Measurements from ENCODE around the gene FGFBP2. TPM values are rescaled to one million over a fixed set of nuclear protein-coding genes. Genes with fewer than 3 reads are reported as not detected.
"Not testable (repeated sequence)": the region's sequence is repeated elsewhere in the genome, so short reads cannot be mapped to it uniquely, and the experiment has no call there.

Gene FGFBP2
- total and polyA plus RNA-seq, 10 donors, result 0.47 to 16.8 (median 4.2) TPM

DNA sequence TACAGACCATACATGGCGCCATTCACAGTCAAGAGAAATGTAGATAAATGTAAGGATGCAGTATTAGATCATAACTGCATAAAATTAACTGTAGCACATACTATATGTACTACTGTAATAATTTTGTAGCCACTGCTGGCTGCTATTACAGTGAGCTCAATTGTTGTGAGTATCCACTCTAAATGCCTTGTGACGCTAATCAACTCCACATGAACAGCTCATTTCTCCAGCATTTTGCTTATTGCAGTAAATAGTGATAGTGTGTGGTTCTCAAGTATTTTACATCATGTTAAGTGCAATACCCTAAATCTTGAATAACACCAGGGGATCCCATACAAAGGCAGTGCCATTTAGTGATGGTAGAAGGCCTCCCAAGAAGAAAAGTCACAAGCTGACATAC, 45.7 kb downstream of the FGFBP2 start:
- intact Hi-C loops (cut with DNase I; ENCODE audit: low total_unique reads), result no loop called here
- 71 to 99% (median 93%) methylated on average over 2 of the region's 2 CpGs for WGBS, 5 donors
- no peak for DNase-seq
- Histone ChIP-seq H3K4me1 (no peaks in the 10 kb centered on the region), H3K27me3 (replicated peaks in 1 of 7) (peaks cover 0 to 23% (median 0%) of the 10 kb centered on the region in 7 donors), H3K36me3 (no peaks in the 10 kb centered on the region), H3K4me3 (no peak overlapping the region), H3K27ac (no peak overlapping the region), H3K9me3 (peaks cover 0 to 5% (median 0%) of the 10 kb centered on the region in 8 donors)
- no peak for TF ChIP-seq POLR2A (IDR thresholded peaks at IDR 0.05)

DNA sequence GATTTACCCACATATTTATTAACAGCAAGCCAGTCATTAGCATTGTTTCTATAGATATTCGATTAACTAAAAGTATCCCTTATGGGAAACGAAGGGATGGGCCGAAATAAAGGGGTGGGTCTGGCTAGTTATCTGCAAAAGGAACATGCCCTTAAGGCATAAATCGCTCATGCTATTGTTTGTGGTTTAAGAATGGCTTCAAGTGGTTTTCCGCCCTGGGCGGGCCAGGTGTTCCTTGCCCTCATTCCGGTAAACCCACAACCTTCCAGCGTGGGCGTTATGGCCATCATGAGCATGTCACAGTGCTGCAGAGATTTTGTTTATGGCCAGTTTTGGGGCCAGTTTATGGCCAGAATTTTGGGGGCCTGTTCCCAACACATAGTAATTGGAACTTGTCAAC, 46.6 kb downstream of the FGFBP2 start:
- H3K4me1 ChIP-seq; H3K4me3 ChIP-seq; H3K9me3 ChIP-seq; DNase-seq; H3K27ac ChIP-seq; H3K36me3 ChIP-seq; intact Hi-C loops (cut with DNase I; ENCODE audit: low total_unique reads): not testable (repeated sequence)
- H3K27me3 ChIP-seq (replicated peaks in 1 of 7), result peaks cover 0 to 23% (median 0%) of the 10 kb centered on the region in 7 donors
- WGBS, 5 donors, result 84 to 98% (median 90%) methylated on average over 9 of the region's 9 CpGs

DNA sequence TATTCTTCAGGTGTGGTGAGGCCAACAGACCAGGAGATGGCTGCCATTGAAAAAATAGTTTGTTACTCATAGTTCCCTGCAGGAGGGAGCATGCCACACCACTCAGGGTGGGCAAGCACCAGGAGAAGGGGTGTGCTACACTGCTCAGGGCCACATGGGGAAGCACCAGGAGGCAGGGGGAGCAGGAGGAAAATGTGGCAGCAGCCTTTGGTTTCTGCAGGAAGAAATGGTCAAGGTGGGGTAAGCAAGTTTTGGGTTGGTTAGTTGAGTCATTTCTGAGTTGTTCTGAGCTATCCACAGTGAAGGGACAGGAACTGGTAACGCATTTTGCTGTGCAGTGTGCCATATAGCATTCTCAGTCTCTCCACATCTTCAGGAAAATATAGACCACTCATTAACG, 48.2 kb downstream of the FGFBP2 start:
- no peaks in the 10 kb centered on the region for H3K4me1 ChIP-seq
- WGBS, 5 donors, result 74 to 94% (median 83%) methylated on average over 2 of the region's 2 CpGs
- H3K4me3 ChIP-seq, result no peak overlapping the region
- H3K27me3 ChIP-seq (replicated peaks in 1 of 7), result peaks cover 0 to 15% (median 0%) of the 10 kb centered on the region in 7 donors
- no peak overlapping the region for H3K27ac ChIP-seq
- H3K9me3 ChIP-seq, result peaks cover 0 to 5% (median 0%) of the 10 kb centered on the region in 8 donors
- no peaks in the 10 kb centered on the region for H3K36me3 ChIP-seq
- intact Hi-C loops (cut with DNase I; ENCODE audit: low total_unique reads), result no loop called here
- TF ChIP-seq, protein P1, sequence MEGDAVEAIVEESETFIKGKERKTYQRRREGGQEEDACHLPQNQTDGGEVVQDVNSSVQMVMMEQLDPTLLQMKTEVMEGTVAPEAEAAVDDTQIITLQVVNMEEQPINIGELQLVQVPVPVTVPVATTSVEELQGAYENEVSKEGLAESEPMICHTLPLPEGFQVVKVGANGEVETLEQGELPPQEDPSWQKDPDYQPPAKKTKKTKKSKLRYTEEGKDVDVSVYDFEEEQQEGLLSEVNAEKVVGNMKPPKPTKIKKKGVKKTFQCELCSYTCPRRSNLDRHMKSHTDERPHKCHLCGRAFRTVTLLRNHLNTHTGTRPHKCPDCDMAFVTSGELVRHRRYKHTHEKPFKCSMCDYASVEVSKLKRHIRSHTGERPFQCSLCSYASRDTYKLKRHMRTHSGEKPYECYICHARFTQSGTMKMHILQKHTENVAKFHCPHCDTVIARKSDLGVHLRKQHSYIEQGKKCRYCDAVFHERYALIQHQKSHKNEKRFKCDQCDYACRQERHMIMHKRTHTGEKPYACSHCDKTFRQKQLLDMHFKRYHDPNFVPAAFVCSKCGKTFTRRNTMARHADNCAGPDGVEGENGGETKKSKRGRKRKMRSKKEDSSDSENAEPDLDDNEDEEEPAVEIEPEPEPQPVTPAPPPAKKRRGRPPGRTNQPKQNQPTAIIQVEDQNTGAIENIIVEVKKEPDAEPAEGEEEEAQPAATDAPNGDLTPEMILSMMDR (IDR thresholded peaks at IDR 0.05 in 8 of 11, conservative IDR thresholded peaks at IDR 0.05 in 3 of 11), result no peak
- TF ChIP-seq POLR2A (IDR thresholded peaks at IDR 0.05), result no peak
- TF ChIP-seq POLR2AphosphoS5 (IDR thresholded peaks at IDR 0.05), result no peak
- DNase-seq, result no peak

DNA sequence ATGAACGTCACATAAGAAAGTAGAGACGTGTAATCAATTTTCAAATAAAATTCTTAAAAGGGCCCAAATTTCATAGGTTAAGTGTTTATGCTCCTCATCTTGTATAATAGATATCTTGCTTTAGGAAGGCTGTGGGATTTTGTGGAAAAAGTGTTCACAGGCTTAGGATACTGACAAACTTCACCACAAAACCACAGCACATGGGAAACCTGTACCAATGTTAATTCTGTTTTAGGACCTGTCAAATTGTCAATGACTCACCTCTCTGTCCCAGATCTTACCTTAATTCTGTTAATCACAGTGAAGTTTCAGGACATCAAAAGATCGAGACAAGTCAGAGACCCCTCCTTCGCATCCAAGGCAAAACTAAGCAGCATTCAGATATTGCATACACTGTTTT, 48.7 kb downstream of the FGFBP2 start:
- H3K4me1 ChIP-seq, result no peaks in the 10 kb centered on the region
- WGBS, 5 donors, result 86 to 96% (median 92%) methylated on average over 4 of the region's 4 CpGs
- H3K27ac ChIP-seq, result no peak overlapping the region
- peaks cover 0 to 5% (median 0%) of the 10 kb centered on the region in 8 donors for H3K9me3 ChIP-seq
- intact Hi-C loops (cut with DNase I; ENCODE audit: low total_unique reads), result no loop called here
- no peaks in the 10 kb centered on the region for H3K36me3 ChIP-seq
- H3K4me3 ChIP-seq, result no peak overlapping the region
- H3K27me3 ChIP-seq (replicated peaks in 1 of 7), result peaks cover 0 to 10% (median 0%) of the 10 kb centered on the region in 7 donors
- DNase-seq, result no peak
- TF ChIP-seq POLR2A (IDR thresholded peaks at IDR 0.05), result no peak
- TF ChIP-seq, protein P1 (IDR thresholded peaks at IDR 0.05 in 8 of 11, conservative IDR thresholded peaks at IDR 0.05 in 3 of 11), result no peak
- no peak for TF ChIP-seq POLR2AphosphoS5 (IDR thresholded peaks at IDR 0.05)

DNA sequence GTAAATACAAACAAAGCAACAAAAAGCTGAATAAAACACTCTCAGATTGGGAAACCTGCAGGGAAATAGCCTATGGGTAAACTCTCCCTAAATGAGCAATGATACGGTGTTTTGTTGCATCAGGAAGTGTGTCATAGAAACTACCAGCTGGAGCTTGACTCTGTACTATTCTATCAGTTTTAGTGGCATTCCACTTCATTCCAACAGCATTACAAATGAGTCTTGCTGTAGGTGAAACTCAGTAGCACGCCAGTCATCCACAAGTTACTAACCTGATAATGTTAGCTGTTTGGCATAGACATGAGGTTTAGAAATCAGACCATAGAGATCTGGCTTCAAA, 49.4 kb downstream of the FGFBP2 start:
- 41 to 75% (median 56%) methylated on average over 2 of the region's 2 CpGs for WGBS, 5 donors
- Histone ChIP-seq H3K4me1 (no peaks in the 10 kb centered on the region), H3K27me3 (replicated peaks in 1 of 7) (peaks cover 0 to 5% (median 0%) of the 10 kb centered on the region in 7 donors), H3K4me3 (no peak overlapping the region), H3K27ac (no peak overlapping the region), H3K36me3 (no peaks in the 10 kb centered on the region), H3K9me3 (peaks cover 0 to 5% (median 0%) of the 10 kb centered on the region in 8 donors)
- no peak for DNase-seq
- intact Hi-C loops (cut with DNase I; ENCODE audit: low total_unique reads), result no loop called here
- TF ChIP-seq, protein P1 (IDR thresholded peaks at IDR 0.05 in 8 of 11, conservative IDR thresholded peaks at IDR 0.05 in 3 of 11), result no peak
- TF ChIP-seq POLR2AphosphoS5 (IDR thresholded peaks at IDR 0.05) (no peak), POLR2A (IDR thresholded peaks at IDR 0.05) (no peak)

All from spleen (tissue), 11 donors.